Subcutaneous adipose tissue (tissue), 4 donors: ENCODE measurements around the gene RMRP. TPM values are rescaled to one million over a fixed set of nuclear protein-coding genes. Genes with fewer than 3 reads are reported as not detected.

Experiments
- CTCF ChIP-seq: fragments of 450-650 bp; IDR thresholded peaks from one replicate; pipeline ENCODE4 v1.5.1; 2016; ENCODE audit warnings: low read depth, mild to moderate bottlenecking, control low read depth, antibody characterized with exemption, moderate library complexity
- total RNA-seq, 4 donors: library from RNA; depleted of rRNA; stranded (reverse); fragments of >200 nt; gene quantifications; one replicate each; pipeline ENCODE4 v1.1.0, GENCODE V29; 2016

Gene RMRP
- total RNA-seq, 4 donors from 2014 or later: 5,303 to 20,573 (median 11,936) TPM

GRCh38 chr9:35661756-35662350 lies 4.0 kb upstream of the RMRP start:
- TF ChIP-seq CTCF: no peak

- TF ChIP-seq CTCF: no peak
These were observed 3.2 kb upstream of the RMRP start for GRCh38 chr9:35660966-35661415.

- TF ChIP-seq CTCF: no peak
These were observed 1.5 kb upstream of the RMRP start for GRCh38 chr9:35659340-35659739.

- TF ChIP-seq CTCF: no peak
These were observed 1.1 kb upstream of the RMRP start for GRCh38 chr9:35658968-35659220.

GRCh38 chr9:35658137-35658967 lies 533 bp upstream of the RMRP start, which contains the start of gene CCDC107:
Gene CCDC107 (plus strand): TSS chr9:35658292. CDS start chr9:35658380, 88 bp downstream.
- no peak for TF ChIP-seq CTCF

- no peak for TF ChIP-seq CTCF
These were observed 831 bp downstream of the RMRP start for GRCh38 chr9:35656831-35657545.

- TF ChIP-seq CTCF: no peak
These were observed 1.5 kb downstream of the RMRP start for GRCh38 chr9:35656348-35656747.
